ENCODE measurements around the gene COL9A3.

Gene COL9A3

GRCh38 chr20:62780204-62780603, 36.6 kb upstream of the COL9A3 start:
- no peak overlapping the region for H3K4me3 ChIP-seq (ENCODE audit: low read depth in 1 of 2, low read length in 1 of 2)
- TF ChIP-seq CTCF (IDR thresholded peaks at IDR 0.05) = no peak
- H3K27me3 ChIP-seq = no peaks in the 10 kb centered on the region
- no peaks in the 10 kb centered on the region for H3K36me3 ChIP-seq
- no peaks in the 10 kb centered on the region for H3K9me3 ChIP-seq
- no peak overlapping the region for H3K27ac ChIP-seq
- H3K4me1 ChIP-seq (ENCODE audit: control insufficient read depth in 1 of 2, insufficient read depth in 1 of 2, low read depth in 1 of 2, low read length in 1 of 2) = peaks cover 28 to 35% of the 10 kb centered on the region in 2 experiments

GRCh38 chr20:62780696-62781095, 36.2 kb upstream of the COL9A3 start:
- H3K27me3 ChIP-seq = no peaks in the 10 kb centered on the region

GRCh38 chr20:62782149-62782892, 34.5 kb upstream of the COL9A3 start:
- Histone ChIP-seq H3K27me3 (no peaks in the 10 kb centered on the region), H3K4me3 (ENCODE audit: low read depth in 1 of 2, low read length in 1 of 2) (no peak overlapping the region), H3K27ac (no peak overlapping the region), H3K9me3 (no peaks in the 10 kb centered on the region), H3K36me3 (no peaks in the 10 kb centered on the region), H3K4me1 (ENCODE audit: control insufficient read depth in 1 of 2, insufficient read depth in 1 of 2, low read depth in 1 of 2, low read length in 1 of 2) (peaks cover 7 to 15% of the 10 kb centered on the region in 2 experiments)
- TF ChIP-seq CTCF (IDR thresholded peaks at IDR 0.05) = no peak

More at GRCh38 chr20:62780696-62781095, 36.2 kb upstream of the COL9A3 start:
- Histone ChIP-seq H3K9me3 (no peaks in the 10 kb centered on the region), H3K27ac (no peak overlapping the region), H3K4me1 (ENCODE audit: control insufficient read depth in 1 of 2, insufficient read depth in 1 of 2, low read depth in 1 of 2, low read length in 1 of 2) (peaks cover 24 to 30% of the 10 kb centered on the region in 2 experiments), H3K36me3 (no peaks in the 10 kb centered on the region), H3K4me3 (ENCODE audit: low read depth in 1 of 2, low read length in 1 of 2) (no peak overlapping the region)
- TF ChIP-seq CTCF (IDR thresholded peaks at IDR 0.05) = no peak

- TF ChIP-seq CTCF (IDR thresholded peaks at IDR 0.05) = no peak
- H3K27me3 ChIP-seq = no peaks in the 10 kb centered on the region
- peaks cover 7 to 13% of the 10 kb centered on the region in 2 experiments for H3K4me1 ChIP-seq (ENCODE audit: control insufficient read depth in 1 of 2, insufficient read depth in 1 of 2, low read depth in 1 of 2, low read length in 1 of 2)
- no peak overlapping the region for H3K4me3 ChIP-seq (ENCODE audit: low read depth in 1 of 2, low read length in 1 of 2)
- H3K36me3 ChIP-seq = no peaks in the 10 kb centered on the region
- H3K27ac ChIP-seq = no peak overlapping the region
- H3K9me3 ChIP-seq = no peaks in the 10 kb centered on the region
Observed at GRCh38 chr20:62782893-62783278, 34.0 kb upstream of the COL9A3 start.

- no peak overlapping the region for H3K27ac ChIP-seq
- TF ChIP-seq CTCF (IDR thresholded peaks at IDR 0.05) = no peak
Observed at GRCh38 chr20:62784497-62784896, 32.4 kb upstream of the COL9A3 start.

More at GRCh38 chr20:62784497-62784896, 32.4 kb upstream of the COL9A3 start:
- H3K36me3 ChIP-seq = no peaks in the 10 kb centered on the region
- no peaks in the 10 kb centered on the region for H3K27me3 ChIP-seq
- H3K9me3 ChIP-seq = no peaks in the 10 kb centered on the region
- H3K4me3 ChIP-seq (ENCODE audit: low read depth in 1 of 2, low read length in 1 of 2) = no peak overlapping the region
- peaks cover 5 to 12% of the 10 kb centered on the region in 2 experiments for H3K4me1 ChIP-seq (ENCODE audit: control insufficient read depth in 1 of 2, insufficient read depth in 1 of 2, low read depth in 1 of 2, low read length in 1 of 2)

All from neutrophil (primary cell).